ENCODE data around the gene ACP7. TPM values are rescaled to one million over a fixed set of nuclear protein-coding genes. Genes with fewer than 3 reads are reported as not detected.
A peak's percentile ranks its signal among the peaks of the same experiment; 100 is the strongest.

Gene ACP7
- total RNA-seq, 1 donor from 2014 or later = not detected

- peaks cover 35% of the 10 kb centered on the region for H3K4me1 Mint-ChIP-seq
Observed at GRCh38 chr19:39150807-39151600, 66.8 kb downstream of the ACP7 start.

GRCh38 chr19:39152066-39152465 lies 67.9 kb downstream of the ACP7 start:
- Mint-ChIP-seq H3K4me3 (no peak overlapping the region), H3K36me3 (peaks cover 11% of the 10 kb centered on the region), H3K27ac (peak overlapping the region; percentile 66), H3K27me3 (ENCODE audit: low read depth) (no peaks in the 10 kb centered on the region), H3K9me3 (peaks cover 2% of the 10 kb centered on the region), H3K4me1 (peaks cover 38% of the 10 kb centered on the region)
- DNase-seq (ENCODE audit: low spot score in 2 of 2, unreplicated experiment in 2 of 2) = no peak
- TF ChIP-seq, protein P1, sequence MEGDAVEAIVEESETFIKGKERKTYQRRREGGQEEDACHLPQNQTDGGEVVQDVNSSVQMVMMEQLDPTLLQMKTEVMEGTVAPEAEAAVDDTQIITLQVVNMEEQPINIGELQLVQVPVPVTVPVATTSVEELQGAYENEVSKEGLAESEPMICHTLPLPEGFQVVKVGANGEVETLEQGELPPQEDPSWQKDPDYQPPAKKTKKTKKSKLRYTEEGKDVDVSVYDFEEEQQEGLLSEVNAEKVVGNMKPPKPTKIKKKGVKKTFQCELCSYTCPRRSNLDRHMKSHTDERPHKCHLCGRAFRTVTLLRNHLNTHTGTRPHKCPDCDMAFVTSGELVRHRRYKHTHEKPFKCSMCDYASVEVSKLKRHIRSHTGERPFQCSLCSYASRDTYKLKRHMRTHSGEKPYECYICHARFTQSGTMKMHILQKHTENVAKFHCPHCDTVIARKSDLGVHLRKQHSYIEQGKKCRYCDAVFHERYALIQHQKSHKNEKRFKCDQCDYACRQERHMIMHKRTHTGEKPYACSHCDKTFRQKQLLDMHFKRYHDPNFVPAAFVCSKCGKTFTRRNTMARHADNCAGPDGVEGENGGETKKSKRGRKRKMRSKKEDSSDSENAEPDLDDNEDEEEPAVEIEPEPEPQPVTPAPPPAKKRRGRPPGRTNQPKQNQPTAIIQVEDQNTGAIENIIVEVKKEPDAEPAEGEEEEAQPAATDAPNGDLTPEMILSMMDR (IDR thresholded peaks at IDR 0.05; ENCODE audit: unreplicated experiment) = no peak

More at GRCh38 chr19:39150807-39151600, 66.8 kb downstream of the ACP7 start:
- Mint-ChIP-seq H3K4me3 (no peak overlapping the region), H3K27me3 (ENCODE audit: low read depth) (no peaks in the 10 kb centered on the region), H3K27ac (peak overlapping the region; percentile 50), H3K36me3 (peaks cover 12% of the 10 kb centered on the region), H3K9me3 (peaks cover 2% of the 10 kb centered on the region)
- DNase-seq (ENCODE audit: low spot score in 2 of 2, unreplicated experiment in 2 of 2) = no peak
- TF ChIP-seq, protein P1 (IDR thresholded peaks at IDR 0.05; ENCODE audit: unreplicated experiment) = no peak

- Mint-ChIP-seq H3K4me3 (peak overlapping the region; percentile 4), H3K4me1 (peaks cover 59% of the 10 kb centered on the region), H3K27ac (peak overlapping the region; percentile 89), H3K36me3 (peaks cover 4% of the 10 kb centered on the region), H3K27me3 (ENCODE audit: low read depth) (no peaks in the 10 kb centered on the region), H3K9me3 (no peaks in the 10 kb centered on the region)
- DNase-seq (ENCODE audit: low spot score in 2 of 2, unreplicated experiment in 2 of 2) = no peak
- TF ChIP-seq, protein P1 (IDR thresholded peaks at IDR 0.05; ENCODE audit: unreplicated experiment) = no peak
Observed at GRCh38 chr19:39154100-39154628, 70.0 kb downstream of the ACP7 start.

- peak in 1 of 2 experiments; percentile 68 for DNase-seq (ENCODE audit: low spot score in 2 of 2, unreplicated experiment in 2 of 2)
- Mint-ChIP-seq H3K4me3 (peak overlapping the region; percentile 13), H3K36me3 (peaks cover 3% of the 10 kb centered on the region), H3K4me1 (peaks cover 59% of the 10 kb centered on the region), H3K9me3 (no peaks in the 10 kb centered on the region), H3K27me3 (ENCODE audit: low read depth) (no peaks in the 10 kb centered on the region), H3K27ac (peak overlapping the region; percentile 89)
- TF ChIP-seq, protein P1 (IDR thresholded peaks at IDR 0.05; ENCODE audit: unreplicated experiment) = no peak
Observed at GRCh38 chr19:39154629-39155100, 70.5 kb downstream of the ACP7 start.

- Mint-ChIP-seq H3K9me3 (no peaks in the 10 kb centered on the region), H3K4me1 (peaks cover 60% of the 10 kb centered on the region), H3K27me3 (ENCODE audit: low read depth) (no peaks in the 10 kb centered on the region), H3K36me3 (peaks cover 3% of the 10 kb centered on the region), H3K4me3 (no peak overlapping the region), H3K27ac (peak overlapping the region; percentile 89)
- TF ChIP-seq, protein P1 (IDR thresholded peaks at IDR 0.05; ENCODE audit: unreplicated experiment) = no peak
- DNase-seq (ENCODE audit: low spot score in 2 of 2, unreplicated experiment in 2 of 2) = no peak
Observed at GRCh38 chr19:39155114-39155700, 71.0 kb downstream of the ACP7 start.
